ENCODE results near the gene ADM2.

Gene ADM2

GRCh38 chr22:50469377-50470305 lies 11.7 kb upstream of the ADM2 start:
- peak; percentile 41 for DNase-seq

- DNase-seq, result no peak
Observed at GRCh38 chr22:50470491-50470890, 10.9 kb upstream of the ADM2 start.

GRCh38 chr22:50471197-50471847 lies 10.0 kb upstream of the ADM2 start:
- DNase-seq, result no peak

- no peak for DNase-seq
Observed at GRCh38 chr22:50471962-50472361, 9.4 kb upstream of the ADM2 start.

- DNase-seq, result no peak
Observed at GRCh38 chr22:50473088-50473487, 8.3 kb upstream of the ADM2 start.

GRCh38 chr22:50473855-50474671 lies 7.3 kb upstream of the ADM2 start:
- DNase-seq, result no peak

- DNase-seq, result peak; percentile 85
Observed at GRCh38 chr22:50474710-50475651, 6.4 kb upstream of the ADM2 start, which contains the start of gene SBF1. Gene SBF1 (minus strand): TSS chr22:50475035. CDS start chr22:50474840, 195 bp downstream.

GRCh38 chr22:50475652-50476002 lies 5.7 kb upstream of the ADM2 start:
- DNase-seq, result no peak

- no peak for DNase-seq
Observed at GRCh38 chr22:50476868-50477267, 4.5 kb upstream of the ADM2 start.

GRCh38 chr22:50477923-50478322 lies 3.4 kb upstream of the ADM2 start:
- no peak for DNase-seq

- DNase-seq, result no peak
Observed at GRCh38 chr22:50479721-50480120, 1.6 kb upstream of the ADM2 start.

GRCh38 chr22:50481045-50481439 lies 301 bp upstream of the ADM2 start:
- no peak for DNase-seq

GRCh38 chr22:50482107-50483074 lies 1.0 kb downstream of the ADM2 start:
- no peak for DNase-seq

- DNase-seq, result no peak
Observed at GRCh38 chr22:50483106-50483505, 1.8 kb downstream of the ADM2 start.

- DNase-seq, result no peak
Observed at GRCh38 chr22:50483556-50483955, 2.2 kb downstream of the ADM2 start.

GRCh38 chr22:50483977-50484853 lies 2.9 kb downstream of the ADM2 start:
- DNase-seq, result no peak

- DNase-seq, result no peak
Observed at GRCh38 chr22:50485221-50486131, 4.1 kb downstream of the ADM2 start.

- DNase-seq, result no peak
Observed at GRCh38 chr22:50486561-50487289, 5.4 kb downstream of the ADM2 start, which contains the start of gene MIOX. Gene MIOX (plus strand): TSS chr22:50486859. CDS start chr22:50486898, 39 bp downstream.
